SK-N-SH (cell line): Measurements from ENCODE around the gene DICER1.

ENCODE experiments used
- EZH2phosphoT487 ChIP-seq: fragments of 200-600 bp; sonication (generic); IDR thresholded peaks from 2 replicates; pipeline ENCODE4 v1.6.1; 2017; ENCODE audit warnings: low read depth, mixed run types, mild to moderate bottlenecking, antibody characterized with exemption, moderate library complexity, borderline replicate concordance
- MEF2A ChIP-seq: IDR thresholded peaks from 2 replicates; pipeline ENCODE4 v1.4.0; 2012; ENCODE audit warnings: low read depth, borderline replicate concordance
- TF ChIP-seq, protein P1 (sequence below): fragments of 200-600 bp; sonication (generic); IDR thresholded peaks from 2 replicates; pipeline ENCODE4 v1.6.1; 2017; ENCODE audit warnings: antibody characterized with exemption, mild to moderate bottlenecking, moderate library complexity

DNA sequence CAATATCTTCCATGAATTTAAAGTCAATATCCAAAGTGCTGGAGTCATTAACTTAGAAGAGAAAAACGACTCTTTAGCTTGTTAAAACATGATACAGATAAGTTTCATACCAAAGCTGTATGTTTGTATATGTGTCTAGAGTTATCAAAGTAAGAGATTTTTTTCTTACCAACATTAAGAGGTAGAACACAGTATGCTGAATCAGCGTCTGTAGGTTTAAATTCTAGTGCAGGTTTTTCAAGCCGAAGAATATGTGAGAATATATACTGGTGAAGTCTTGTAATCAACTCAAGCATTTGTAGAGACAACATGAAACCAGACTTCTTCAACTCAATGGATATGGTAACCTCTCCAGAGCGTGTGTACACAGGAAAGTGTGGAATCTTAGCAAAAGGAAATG is 49.6 kb downstream of the DICER1 start:
- TF ChIP-seq MEF2A (no peak), EZH2phosphoT487 (no peak)
- TF ChIP-seq, protein P1, sequence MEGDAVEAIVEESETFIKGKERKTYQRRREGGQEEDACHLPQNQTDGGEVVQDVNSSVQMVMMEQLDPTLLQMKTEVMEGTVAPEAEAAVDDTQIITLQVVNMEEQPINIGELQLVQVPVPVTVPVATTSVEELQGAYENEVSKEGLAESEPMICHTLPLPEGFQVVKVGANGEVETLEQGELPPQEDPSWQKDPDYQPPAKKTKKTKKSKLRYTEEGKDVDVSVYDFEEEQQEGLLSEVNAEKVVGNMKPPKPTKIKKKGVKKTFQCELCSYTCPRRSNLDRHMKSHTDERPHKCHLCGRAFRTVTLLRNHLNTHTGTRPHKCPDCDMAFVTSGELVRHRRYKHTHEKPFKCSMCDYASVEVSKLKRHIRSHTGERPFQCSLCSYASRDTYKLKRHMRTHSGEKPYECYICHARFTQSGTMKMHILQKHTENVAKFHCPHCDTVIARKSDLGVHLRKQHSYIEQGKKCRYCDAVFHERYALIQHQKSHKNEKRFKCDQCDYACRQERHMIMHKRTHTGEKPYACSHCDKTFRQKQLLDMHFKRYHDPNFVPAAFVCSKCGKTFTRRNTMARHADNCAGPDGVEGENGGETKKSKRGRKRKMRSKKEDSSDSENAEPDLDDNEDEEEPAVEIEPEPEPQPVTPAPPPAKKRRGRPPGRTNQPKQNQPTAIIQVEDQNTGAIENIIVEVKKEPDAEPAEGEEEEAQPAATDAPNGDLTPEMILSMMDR: no peak
